ENCODE data around the gene CDK18.

DNA sequence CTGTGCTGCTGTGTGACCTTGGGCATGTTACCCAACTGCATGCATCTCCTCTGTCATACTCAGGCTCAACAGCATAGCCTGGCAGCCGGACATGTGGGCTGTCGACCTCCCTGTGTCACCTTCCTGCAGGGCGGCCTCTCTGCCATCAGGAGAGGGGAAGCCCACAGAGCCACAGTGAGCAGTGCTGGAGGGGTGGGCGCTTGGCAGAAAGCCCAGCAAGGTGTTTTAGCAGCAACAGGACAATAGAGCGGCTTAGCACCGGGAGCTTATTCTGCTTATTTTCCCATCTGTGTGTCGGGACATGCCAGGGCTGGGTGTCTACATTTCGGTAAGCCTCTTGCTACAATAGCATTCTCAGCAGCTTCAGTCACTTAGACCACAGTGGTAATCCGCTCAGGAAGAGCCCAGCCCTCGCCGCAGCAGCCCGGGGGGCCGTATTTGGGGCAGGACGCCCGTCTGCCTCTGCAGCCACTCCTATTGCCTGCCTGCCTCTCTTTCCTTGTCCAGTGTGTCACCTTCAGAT lies 22.8 kb upstream of the CDK18 start:
- TF ChIP-seq, protein P1, sequence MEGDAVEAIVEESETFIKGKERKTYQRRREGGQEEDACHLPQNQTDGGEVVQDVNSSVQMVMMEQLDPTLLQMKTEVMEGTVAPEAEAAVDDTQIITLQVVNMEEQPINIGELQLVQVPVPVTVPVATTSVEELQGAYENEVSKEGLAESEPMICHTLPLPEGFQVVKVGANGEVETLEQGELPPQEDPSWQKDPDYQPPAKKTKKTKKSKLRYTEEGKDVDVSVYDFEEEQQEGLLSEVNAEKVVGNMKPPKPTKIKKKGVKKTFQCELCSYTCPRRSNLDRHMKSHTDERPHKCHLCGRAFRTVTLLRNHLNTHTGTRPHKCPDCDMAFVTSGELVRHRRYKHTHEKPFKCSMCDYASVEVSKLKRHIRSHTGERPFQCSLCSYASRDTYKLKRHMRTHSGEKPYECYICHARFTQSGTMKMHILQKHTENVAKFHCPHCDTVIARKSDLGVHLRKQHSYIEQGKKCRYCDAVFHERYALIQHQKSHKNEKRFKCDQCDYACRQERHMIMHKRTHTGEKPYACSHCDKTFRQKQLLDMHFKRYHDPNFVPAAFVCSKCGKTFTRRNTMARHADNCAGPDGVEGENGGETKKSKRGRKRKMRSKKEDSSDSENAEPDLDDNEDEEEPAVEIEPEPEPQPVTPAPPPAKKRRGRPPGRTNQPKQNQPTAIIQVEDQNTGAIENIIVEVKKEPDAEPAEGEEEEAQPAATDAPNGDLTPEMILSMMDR (IDR thresholded peaks at IDR 0.05; ENCODE audit: low read depth, low read length, missing input control) = no peak
- TF ChIP-seq, protein P2, sequence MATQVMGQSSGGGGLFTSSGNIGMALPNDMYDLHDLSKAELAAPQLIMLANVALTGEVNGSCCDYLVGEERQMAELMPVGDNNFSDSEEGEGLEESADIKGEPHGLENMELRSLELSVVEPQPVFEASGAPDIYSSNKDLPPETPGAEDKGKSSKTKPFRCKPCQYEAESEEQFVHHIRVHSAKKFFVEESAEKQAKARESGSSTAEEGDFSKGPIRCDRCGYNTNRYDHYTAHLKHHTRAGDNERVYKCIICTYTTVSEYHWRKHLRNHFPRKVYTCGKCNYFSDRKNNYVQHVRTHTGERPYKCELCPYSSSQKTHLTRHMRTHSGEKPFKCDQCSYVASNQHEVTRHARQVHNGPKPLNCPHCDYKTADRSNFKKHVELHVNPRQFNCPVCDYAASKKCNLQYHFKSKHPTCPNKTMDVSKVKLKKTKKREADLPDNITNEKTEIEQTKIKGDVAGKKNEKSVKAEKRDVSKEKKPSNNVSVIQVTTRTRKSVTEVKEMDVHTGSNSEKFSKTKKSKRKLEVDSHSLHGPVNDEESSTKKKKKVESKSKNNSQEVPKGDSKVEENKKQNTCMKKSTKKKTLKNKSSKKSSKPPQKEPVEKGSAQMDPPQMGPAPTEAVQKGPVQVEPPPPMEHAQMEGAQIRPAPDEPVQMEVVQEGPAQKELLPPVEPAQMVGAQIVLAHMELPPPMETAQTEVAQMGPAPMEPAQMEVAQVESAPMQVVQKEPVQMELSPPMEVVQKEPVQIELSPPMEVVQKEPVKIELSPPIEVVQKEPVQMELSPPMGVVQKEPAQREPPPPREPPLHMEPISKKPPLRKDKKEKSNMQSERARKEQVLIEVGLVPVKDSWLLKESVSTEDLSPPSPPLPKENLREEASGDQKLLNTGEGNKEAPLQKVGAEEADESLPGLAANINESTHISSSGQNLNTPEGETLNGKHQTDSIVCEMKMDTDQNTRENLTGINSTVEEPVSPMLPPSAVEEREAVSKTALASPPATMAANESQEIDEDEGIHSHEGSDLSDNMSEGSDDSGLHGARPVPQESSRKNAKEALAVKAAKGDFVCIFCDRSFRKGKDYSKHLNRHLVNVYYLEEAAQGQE (IDR thresholded peaks at IDR 0.05) = no peak
- TF ChIP-seq, protein P3, sequence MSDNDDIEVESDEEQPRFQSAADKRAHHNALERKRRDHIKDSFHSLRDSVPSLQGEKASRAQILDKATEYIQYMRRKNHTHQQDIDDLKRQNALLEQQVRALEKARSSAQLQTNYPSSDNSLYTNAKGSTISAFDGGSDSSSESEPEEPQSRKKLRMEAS (IDR thresholded peaks at IDR 0.05) = no peak
- TF ChIP-seq RAD21 (IDR thresholded peaks at IDR 0.05) = no peak
- TF ChIP-seq, protein P4, sequence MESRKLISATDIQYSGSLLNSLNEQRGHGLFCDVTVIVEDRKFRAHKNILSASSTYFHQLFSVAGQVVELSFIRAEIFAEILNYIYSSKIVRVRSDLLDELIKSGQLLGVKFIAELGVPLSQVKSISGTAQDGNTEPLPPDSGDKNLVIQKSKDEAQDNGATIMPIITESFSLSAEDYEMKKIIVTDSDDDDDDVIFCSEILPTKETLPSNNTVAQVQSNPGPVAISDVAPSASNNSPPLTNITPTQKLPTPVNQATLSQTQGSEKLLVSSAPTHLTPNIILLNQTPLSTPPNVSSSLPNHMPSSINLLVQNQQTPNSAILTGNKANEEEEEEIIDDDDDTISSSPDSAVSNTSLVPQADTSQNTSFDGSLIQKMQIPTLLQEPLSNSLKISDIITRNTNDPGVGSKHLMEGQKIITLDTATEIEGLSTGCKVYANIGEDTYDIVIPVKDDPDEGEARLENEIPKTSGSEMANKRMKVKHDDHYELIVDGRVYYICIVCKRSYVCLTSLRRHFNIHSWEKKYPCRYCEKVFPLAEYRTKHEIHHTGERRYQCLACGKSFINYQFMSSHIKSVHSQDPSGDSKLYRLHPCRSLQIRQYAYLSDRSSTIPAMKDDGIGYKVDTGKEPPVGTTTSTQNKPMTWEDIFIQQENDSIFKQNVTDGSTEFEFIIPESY (IDR thresholded peaks at IDR 0.05) = no peak
- no peak for TF ChIP-seq JUND (IDR thresholded peaks at IDR 0.05)
- no peak for TF ChIP-seq FOXA1 (IDR thresholded peaks at IDR 0.05)
- TF ChIP-seq SP1 (IDR thresholded peaks at IDR 0.05) = no peak
- TF ChIP-seq RXRA (IDR thresholded peaks at IDR 0.05) = no peak
- TF ChIP-seq TAF1 (conservative IDR thresholded peaks at IDR 0.05) = no peak
- TF ChIP-seq, protein P5, sequence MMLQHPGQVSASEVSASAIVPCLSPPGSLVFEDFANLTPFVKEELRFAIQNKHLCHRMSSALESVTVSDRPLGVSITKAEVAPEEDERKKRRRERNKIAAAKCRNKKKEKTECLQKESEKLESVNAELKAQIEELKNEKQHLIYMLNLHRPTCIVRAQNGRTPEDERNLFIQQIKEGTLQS (IDR thresholded peaks at IDR 0.05) = no peak
